HUDEP-2 (cell line): ENCODE measurements around the gene CMTM1.
"Not testable (repeated sequence)": the region's sequence is repeated elsewhere in the genome, so short reads cannot be mapped to it uniquely, and the experiment has no call there.

Experiments used
- DNase-seq, 76 experiments: peaks; one replicate each; lab custom pipeline; 2025; ENCODE audit not compliant: unreplicated experiment in 76 of 76; lab: John Stamatoyannopoulos, UW

Gene CMTM1

GRCh38 chr16:66609139-66609510 is 42.9 kb downstream of the CMTM1 start:
- no peak for DNase-seq

GRCh38 chr16:66610111-66610820 is 44.0 kb downstream of the CMTM1 start:
- no peak for DNase-seq

GRCh38 chr16:66611911-66612310 is 45.7 kb downstream of the CMTM1 start:
- not testable (repeated sequence) for DNase-seq

- DNase-seq, result no peak
Measured at GRCh38 chr16:66612422-66612821, 46.2 kb downstream of the CMTM1 start.

- no peak for DNase-seq
Measured at GRCh38 chr16:66614161-66614802, 48.0 kb downstream of the CMTM1 start.

- no peak for DNase-seq
Measured at GRCh38 chr16:66616169-66616568, 49.9 kb downstream of the CMTM1 start.

- DNase-seq, result no peak
Measured at GRCh38 chr16:66616592-66616991, 50.4 kb downstream of the CMTM1 start.

GRCh38 chr16:66617010-66617434 is 50.8 kb downstream of the CMTM1 start:
- no peak for DNase-seq

- peak in 53 of 76 experiments; percentile 6 to 70 (median 35) for DNase-seq
Measured at GRCh38 chr16:66617728-66618127, 51.5 kb downstream of the CMTM1 start.

GRCh38 chr16:66618588-66619375 is 52.5 kb downstream of the CMTM1 start:
- DNase-seq, result peak in 4 of 76 experiments; percentile 6 to 22 (median 22)

GRCh38 chr16:66619534-66620428 is 53.5 kb downstream of the CMTM1 start:
- DNase-seq, result no peak

- DNase-seq, result no peak
Measured at GRCh38 chr16:66620429-66620795, 54.2 kb downstream of the CMTM1 start.

- DNase-seq, result no peak
Measured at GRCh38 chr16:66621973-66622372, 55.7 kb downstream of the CMTM1 start.

- DNase-seq, result peak in 26 of 76 experiments; percentile 8 to 73 (median 31)
Measured at GRCh38 chr16:66622863-66623262, 56.6 kb downstream of the CMTM1 start.

- no peak for DNase-seq
Measured at GRCh38 chr16:66623755-66624154, 57.5 kb downstream of the CMTM1 start.

- DNase-seq, result not testable (repeated sequence)
Measured at GRCh38 chr16:66627611-66628378, 61.6 kb downstream of the CMTM1 start.
